Ramos (cell line): Measurements from ENCODE around the gene HNRNPCL4.
"Not testable (repeated sequence)": the region's sequence is repeated elsewhere in the genome, so short reads cannot be mapped to it uniquely, and the experiment has no call there.

Experiments
- in situ Hi-C: fragments of 300-500 bp; cut with MboI; formaldehyde crosslinking; loops from one replicate; pipeline ENCODE4 v1.14.3; 2022; ENCODE audit warnings: low sequenced_read_pairs; ENCODE audit not compliant: unreplicated experiment

The HNRNPCL4 gene

DNA sequence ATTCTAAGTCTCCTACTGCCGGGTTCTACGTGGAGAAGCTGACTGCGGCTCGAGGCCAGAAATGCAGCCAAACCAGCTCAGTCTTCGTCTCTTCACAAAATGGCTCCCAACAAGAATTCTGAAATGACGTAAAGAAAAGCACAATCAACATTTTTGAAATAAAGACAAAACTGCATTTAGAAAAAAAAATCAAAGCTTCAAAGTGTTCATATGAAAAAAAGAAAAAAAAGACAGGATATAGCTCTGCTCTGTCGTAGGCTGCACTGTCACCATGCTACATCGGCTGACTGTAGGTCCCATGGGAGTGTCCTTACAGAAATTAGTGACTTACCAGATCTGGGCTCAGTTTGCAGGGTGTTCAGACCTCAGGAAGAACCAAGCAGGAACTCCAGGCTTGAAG, at the start of gene HNRNPCL4:
Gene HNRNPCL4 (minus strand): TSS at position 101 of the 400 bp plus-strand sequence. CDS start 164 bp downstream, outside the sequence.
- in situ Hi-C loops = not testable (repeated sequence)

DNA sequence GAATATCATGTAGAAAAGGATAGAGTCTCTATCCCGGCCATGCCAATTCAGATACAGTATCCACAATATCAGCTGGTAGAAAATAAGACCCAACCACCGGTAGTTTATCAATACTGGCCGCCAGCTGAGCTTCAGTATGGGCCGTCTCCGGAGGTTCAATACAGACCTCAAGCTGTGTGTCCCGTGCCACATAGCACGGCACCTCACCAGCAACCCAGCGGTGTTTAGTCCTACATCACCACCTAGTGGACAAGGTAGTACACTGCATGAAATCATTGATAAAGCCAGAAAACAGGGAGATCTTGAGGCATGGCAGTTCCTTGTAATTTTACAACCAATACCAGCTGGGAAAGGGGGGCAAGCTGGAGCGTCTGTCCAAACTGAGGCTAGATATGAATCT, 43.3 kb upstream of the HNRNPCL4 start:
- in situ Hi-C loops = not testable (repeated sequence)

DNA sequence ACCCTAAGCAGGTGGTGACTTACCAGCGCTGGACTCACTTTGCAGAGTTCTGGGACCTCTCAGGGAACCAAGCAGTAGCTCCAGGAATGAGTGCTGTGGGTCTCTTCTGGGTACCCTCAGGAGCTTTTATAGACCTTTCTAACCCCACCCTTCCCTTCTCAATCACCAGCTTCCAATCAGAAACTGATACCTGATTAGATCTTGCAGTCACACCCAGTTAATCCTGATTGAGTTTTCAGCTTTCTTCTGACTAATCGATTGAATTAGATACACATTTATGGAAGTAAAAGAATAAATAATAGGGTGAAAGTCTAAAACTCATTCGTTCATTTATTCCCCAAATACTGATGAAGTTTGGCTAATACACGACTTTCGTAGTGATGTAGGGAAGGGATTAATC, 35.9 kb upstream of the HNRNPCL4 start, which contains the start of gene PRAMEF13:
Gene PRAMEF13 (minus strand): TSS at position 101 of the 400 bp plus-strand sequence. CDS start 1,820 bp downstream, outside the sequence.
- in situ Hi-C loops = not testable (repeated sequence)

DNA sequence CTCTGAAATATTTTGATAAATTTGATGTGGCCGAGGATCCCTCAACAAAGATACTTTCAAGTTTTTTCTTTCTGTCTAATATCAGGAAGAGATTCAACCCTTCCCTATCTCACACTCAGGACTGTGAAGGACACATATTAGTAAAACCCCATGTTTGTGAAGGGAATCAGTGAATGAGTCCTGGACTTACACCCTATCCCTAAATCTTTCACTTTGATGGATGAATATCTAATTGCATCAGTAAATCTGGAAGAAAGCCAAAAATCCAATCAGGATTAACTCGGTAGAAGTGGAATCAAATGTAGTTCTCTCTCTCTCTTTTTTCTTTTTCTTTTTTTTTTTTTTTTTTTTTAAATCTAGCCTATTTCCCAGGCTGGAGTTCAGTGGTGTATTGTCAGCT, 6.1 kb upstream of the HNRNPCL4 start, which contains the start of gene PRAMEF9:
Gene PRAMEF9 (plus strand): TSS at position 301 of the 400 bp plus-strand sequence. CDS start 3,433 bp downstream, outside the sequence.
- in situ Hi-C loops = not testable (repeated sequence)

DNA sequence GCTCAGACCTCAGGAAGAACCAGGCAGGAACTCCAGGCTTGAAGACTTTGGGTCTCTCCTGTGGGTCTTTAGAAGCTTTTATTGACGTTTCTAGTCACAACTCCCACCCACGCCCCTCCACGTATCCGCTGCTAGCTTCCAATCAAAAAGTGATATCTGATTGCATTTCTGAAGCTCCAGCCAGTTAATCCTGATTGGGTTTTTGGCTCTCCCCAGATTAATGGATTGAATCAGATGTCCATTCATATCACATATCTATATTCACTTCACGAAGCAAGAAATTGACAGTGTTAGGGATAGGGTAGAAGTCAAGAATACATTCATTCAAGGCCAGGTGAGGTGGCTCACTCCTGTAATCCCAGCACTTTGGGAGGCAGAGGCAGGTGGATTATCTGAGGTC, 9.5 kb downstream of the HNRNPCL4 start, which contains the start of gene PRAMEF26:
Gene PRAMEF26 (minus strand): TSS at position 101 of the 400 bp plus-strand sequence. CDS start 2,914 bp downstream, outside the sequence.
- in situ Hi-C loops = not testable (repeated sequence)

DNA sequence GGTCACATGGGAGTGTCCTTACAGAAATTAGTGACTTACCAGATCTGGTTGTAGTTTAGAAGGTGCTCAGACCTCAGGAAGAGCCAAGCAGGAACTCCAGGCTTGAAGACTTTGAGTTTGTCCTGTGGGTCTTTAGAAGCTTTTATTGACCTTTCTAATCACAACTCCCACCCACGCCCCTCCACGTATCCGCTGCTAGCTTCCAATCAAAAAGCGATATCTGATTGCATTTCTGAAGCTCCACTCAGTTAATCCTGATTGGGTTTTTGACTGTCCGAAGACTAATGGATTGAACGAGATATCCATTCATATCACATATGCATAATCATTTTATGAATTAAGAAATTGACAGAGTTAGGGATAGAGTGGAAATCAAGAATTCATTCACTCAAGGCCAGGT, 48.7 kb downstream of the HNRNPCL4 start, which contains the start of gene HNRNPCL2:
Gene HNRNPCL2 (minus strand): TSS at position 101 of the 400 bp plus-strand sequence. CDS start 454 bp downstream, outside the sequence.
- in situ Hi-C loops = not testable (repeated sequence)
